Posterior cingulate gyrus (tissue), 11 donors: Measurements from ENCODE around the gene SMYD3.

Source experiments
- DNase-seq, 10 donors: peaks; one replicate each; pipeline versions ENCODE4 v3.0.0 to v3.0.0-alpha.2; 2020 to 2021; ENCODE audit warnings: mixed read lengths in 3 of 10
- intact Hi-C: fragments of 100-400 bp; cut with DNase I; formaldehyde crosslinking; loops from one replicate; pipeline ENCODE4 v1.15.1; 2023

The SMYD3 gene

GRCh38 chr1:246293366-246294121, 213.5 kb downstream of the SMYD3 start:
- intact Hi-C loops: no loop called here
- DNase-seq: no peak

GRCh38 chr1:246292571-246292970, 214.5 kb downstream of the SMYD3 start:
- intact Hi-C loops: no loop called here
- DNase-seq: no peak

GRCh38 chr1:246291127-246291526, 216.0 kb downstream of the SMYD3 start:
- intact Hi-C loops: no loop called here
- no peak for DNase-seq

GRCh38 chr1:246283771-246284410, 223.2 kb downstream of the SMYD3 start:
- DNase-seq: no peak
- intact Hi-C loops: loop anchor here (10.0 kb wide), 1 partner anchor 1129 kb away; the partner anchor contains the start of gene KIF26B

- no peak for DNase-seq
- intact Hi-C loops: loop anchor here (10.0 kb wide), 1 partner anchor 1127 kb away; the partner anchor contains the start of gene KIF26B
Measured at GRCh38 chr1:246281639-246282038, 225.4 kb downstream of the SMYD3 start.

- intact Hi-C loops: loop anchor here (10.0 kb wide), 1 partner anchor 1126 kb away; the partner anchor contains the start of gene KIF26B
Measured at GRCh38 chr1:246281195-246281594, 225.9 kb downstream of the SMYD3 start.

GRCh38 chr1:246280551-246280950, 226.5 kb downstream of the SMYD3 start:
- DNase-seq: no peak
- intact Hi-C loops: loop anchor here (10.0 kb wide), 1 partner anchor 1126 kb away; the partner anchor contains the start of gene KIF26B

More at GRCh38 chr1:246281195-246281594, 225.9 kb downstream of the SMYD3 start:
- no peak for DNase-seq

- no peak for DNase-seq
Measured at GRCh38 chr1:246279402-246279801, 227.7 kb downstream of the SMYD3 start.

GRCh38 chr1:246278371-246278770, 228.7 kb downstream of the SMYD3 start:
- intact Hi-C loops: loop anchor here (10.0 kb wide), 1 partner anchor 264 kb away; no protein-coding TSS in a partner anchor
- peak in 1 of 10 donors; percentile 42 for DNase-seq

More at GRCh38 chr1:246279402-246279801, 227.7 kb downstream of the SMYD3 start:
- intact Hi-C loops: loop anchor here (10.0 kb wide), 1 partner anchor 265 kb away; no protein-coding TSS in a partner anchor

GRCh38 chr1:246275036-246275435, 232.0 kb downstream of the SMYD3 start:
- intact Hi-C loops: loop anchor here (10.0 kb wide), 1 partner anchor 260 kb away; no protein-coding TSS in a partner anchor
- peak in 2 of 10 donors; percentile 12 to 19 for DNase-seq

GRCh38 chr1:246274186-246274585, 232.9 kb downstream of the SMYD3 start:
- intact Hi-C loops: loop anchor here (10.0 kb wide), 1 partner anchor 259 kb away; no protein-coding TSS in a partner anchor
- DNase-seq: no peak

- no peak for DNase-seq
- intact Hi-C loops: loop anchor here (10.0 kb wide), 1 partner anchor 257 kb away; no protein-coding TSS in a partner anchor
Measured at GRCh38 chr1:246271516-246271915, 235.6 kb downstream of the SMYD3 start.

- intact Hi-C loops: loop anchor here (10.0 kb wide), 1 partner anchor 255 kb away; no protein-coding TSS in a partner anchor
- DNase-seq: no peak
Measured at GRCh38 chr1:246270236-246270635, 236.8 kb downstream of the SMYD3 start.

- intact Hi-C loops: no loop called here
- DNase-seq: peak in 1 of 10 donors; percentile 22
Measured at GRCh38 chr1:246269466-246269865, 237.6 kb downstream of the SMYD3 start.

- intact Hi-C loops: no loop called here
- DNase-seq: no peak
Measured at GRCh38 chr1:246267896-246268295, 239.2 kb downstream of the SMYD3 start.

- intact Hi-C loops: no loop called here
- DNase-seq: no peak
Measured at GRCh38 chr1:246267426-246267825, 239.7 kb downstream of the SMYD3 start.

GRCh38 chr1:246265481-246265880, 241.6 kb downstream of the SMYD3 start:
- no peak for DNase-seq
- intact Hi-C loops: no loop called here

- intact Hi-C loops: no loop called here
- DNase-seq: no peak
Measured at GRCh38 chr1:246262281-246262680, 244.8 kb downstream of the SMYD3 start.

- intact Hi-C loops: no loop called here
- DNase-seq: no peak
Measured at GRCh38 chr1:246261639-246262038, 245.4 kb downstream of the SMYD3 start.

GRCh38 chr1:246258250-246258649, 248.8 kb downstream of the SMYD3 start:
- DNase-seq: no peak
- intact Hi-C loops: no loop called here

GRCh38 chr1:246255773-246256172, 251.3 kb downstream of the SMYD3 start:
- DNase-seq: no peak
- intact Hi-C loops: no loop called here
